GM23338 (cell line): Measurements from ENCODE around the gene APOD. TPM values are rescaled to one million over a fixed set of nuclear protein-coding genes. Genes with fewer than 3 reads are reported as not detected.

Experiments used
- ATAC-seq: fragments of 200-7000 bp; cut with Tn5 transposase; 3 replicates; pipeline ENCODE4 v1.9.1; 2020
- DNase-seq: peaks from one replicate; pipeline ENCODE4 v3.0.0-alpha.2; 2015; ENCODE audit warnings: low spot score
- H2AFZ ChIP-seq: fragments of 200-600 bp; sonication (generic); 2 replicates; pipeline ENCODE4 v1.8.0; 2016; ENCODE audit warnings: antibody characterized with exemption, mild to moderate bottlenecking, moderate library complexity
- H3F3A ChIP-seq: fragments of 200-600 bp; sonication (generic); replicated peaks from 2 replicates; pipeline ENCODE4 v1.8.0; 2017; ENCODE audit warnings: antibody characterized with exemption, mixed run types, low read depth
- H3K27ac ChIP-seq: fragments of 200-600 bp; sonication (generic); 2 replicates; pipeline ENCODE4 v1.6.1; 2016; ENCODE audit warnings: low read depth
- H3K27me3 ChIP-seq: fragments of 200-600 bp; sonication (generic); 2 replicates; pipeline ENCODE4 v1.8.0; 2016; ENCODE audit warnings: mild to moderate bottlenecking, mixed run types, moderate library complexity; ENCODE audit not compliant: insufficient read depth
- H3K36me3 ChIP-seq: fragments of 200-600 bp; sonication (generic); 2 replicates; pipeline ENCODE4 v1.8.0; 2016; ENCODE audit warnings: mild to moderate bottlenecking; ENCODE audit not compliant: insufficient read depth
- H3K4me1 ChIP-seq: fragments of 200-600 bp; sonication (generic); 2 replicates; pipeline ENCODE4 v1.8.0; 2016; ENCODE audit warnings: mild to moderate bottlenecking, moderate library complexity; ENCODE audit not compliant: insufficient read depth
- H3K4me2 ChIP-seq: fragments of 200-600 bp; sonication (generic); 2 replicates; pipeline ENCODE4 v1.7.1; 2017; ENCODE audit warnings: mixed run types
- H3K4me3 ChIP-seq: fragments of 200-600 bp; sonication (generic); 2 replicates; pipeline ENCODE4 v1.6.1; 2016; ENCODE audit warnings: mixed run types
- H3K79me2 ChIP-seq: fragments of 200-600 bp; sonication (generic); replicated peaks from 2 replicates; pipeline ENCODE4 v1.8.0; 2017; ENCODE audit warnings: mild to moderate bottlenecking; ENCODE audit not compliant: insufficient read depth
- H3K9me2 ChIP-seq: fragments of 200-600 bp; sonication (generic); 2 replicates; pipeline ENCODE4 v1.8.0; 2017; ENCODE audit not compliant: insufficient read depth
- H4K20me1 ChIP-seq: fragments of 200-600 bp; sonication (generic); replicated peaks from 2 replicates; pipeline ENCODE4 v1.8.0; 2017; ENCODE audit warnings: mild to moderate bottlenecking; ENCODE audit not compliant: insufficient read depth
- H3K27ac Mint-ChIP-seq: 2 replicates; pipeline ENCODE4 v1.8.0; 2020; ENCODE audit warnings: inconsistent platforms, mild to moderate bottlenecking, moderate library complexity, mixed read lengths
- H3K27me3 Mint-ChIP-seq: 3 replicates; pipeline ENCODE4 v1.8.0; 2022; ENCODE audit warnings: low read depth, mild to moderate bottlenecking, moderate library complexity, mixed read lengths, inconsistent platforms; ENCODE audit not compliant: insufficient read depth, poor library complexity
- H3K36me3 Mint-ChIP-seq: 3 replicates; pipeline ENCODE4 v1.8.0; 2021; ENCODE audit warnings: low read depth, mild to moderate bottlenecking, inconsistent platforms, moderate library complexity, mixed read lengths
- H3K4me1 Mint-ChIP-seq: 3 replicates; pipeline ENCODE4 v1.8.0; 2020; ENCODE audit warnings: mild to moderate bottlenecking, inconsistent platforms, mixed read lengths
- H3K4me3 Mint-ChIP-seq: 3 replicates; pipeline ENCODE4 v1.8.0; 2021; ENCODE audit warnings: moderate library complexity, mild to moderate bottlenecking, inconsistent platforms, mixed read lengths
- H3K9me3 Mint-ChIP-seq: 3 replicates; pipeline ENCODE4 v1.8.0; 2020; ENCODE audit warnings: moderate library complexity, mild to moderate bottlenecking, inconsistent platforms, mixed read lengths
- CREB1 ChIP-seq: fragments of 250-450 bp; sonication (Bioruptor Pico); IDR thresholded peaks from 2 replicates; pipeline ENCODE4 v1.5.0; 2020; ENCODE audit warnings: low read depth, mild to moderate bottlenecking, moderate library complexity
- CTCF ChIP-seq, 2 experiments: fragments of 200-600 bp in 1 of 2; sonication (generic) in 1 of 2; conservative IDR thresholded peaks; 2 replicates each; pipeline versions ENCODE4 v1.5.1 to v1.6.1; 2016 to 2017; ENCODE audit warnings: antibody characterized with exemption in 2 of 2, low read depth in 2 of 2, mild to moderate bottlenecking in 2 of 2, moderate library complexity in 1 of 2
- ETS1 ChIP-seq: IDR thresholded peaks from 2 replicates; pipeline ENCODE4 v1.6.1; 2016; ENCODE audit warnings: antibody characterized with exemption
- JUNB ChIP-seq: IDR thresholded peaks from one replicate; pipeline ENCODE4 v1.6.1; 2016; ENCODE audit warnings: antibody characterized with exemption; ENCODE audit not compliant: unreplicated experiment
- NANOG ChIP-seq: IDR thresholded peaks from 2 replicates; pipeline ENCODE4 v1.6.1; 2016; ENCODE audit warnings: antibody characterized with exemption, borderline replicate concordance
- POLR2AphosphoS5 ChIP-seq: IDR thresholded peaks from 2 replicates; pipeline ENCODE4 v1.6.1; 2016; ENCODE audit warnings: antibody characterized with exemption, low read depth
- REST ChIP-seq: IDR thresholded peaks from one replicate; pipeline ENCODE4 v1.6.1; 2018; ENCODE audit warnings: antibody characterized with exemption; ENCODE audit not compliant: unreplicated experiment
- STAT1 ChIP-seq: IDR thresholded peaks from one replicate; pipeline ENCODE4 v1.6.1; 2016; ENCODE audit warnings: antibody characterized with exemption; ENCODE audit not compliant: unreplicated experiment
- ZNF462 ChIP-seq: fragments of 250-450 bp; sonication (Bioruptor Pico); IDR thresholded peaks from 2 replicates; pipeline ENCODE4 v1.5.0; 2020; ENCODE audit warnings: mild to moderate bottlenecking, moderate library complexity
- polyA plus RNA-seq: library from polyadenylated mRNA; unstranded; fragments of >200 nt; fragmentation: Nextera tagmentation; extraction: Ambion mirVana; gene quantifications from 2 replicates; pipeline ENCODE4 v1.2.1, GENCODE V29; 2016
- total RNA-seq: library from RNA; depleted of rRNA; stranded (reverse); fragments of >200 nt; shearing (Covaris generic); gene quantifications from 2 replicates; pipeline ENCODE4 v1.2.3, GENCODE V29; 2014

The APOD gene
- total and polyA plus RNA-seq, 2 experiments from 2014 or later: not detected

- TF ChIP-seq REST (no peak), STAT1 (no peak), CREB1 (no peak), CTCF (conservative IDR thresholded peaks at IDR 0.05; ENCODE audit: low read depth in 2 of 2) (no peak), NANOG (no peak), ETS1 (no peak), JUNB (no peak), POLR2AphosphoS5 (no peak)
These were observed 50.9 kb downstream of the APOD start (continued) for GRCh38 chr3:195532834-195533233.

- Histone ChIP-seq H3K27me3 (no peaks in the 10 kb centered on the region), H3K79me2 (peaks cover 68% of the 10 kb centered on the region)
- TF ChIP-seq JUNB (no peak), ZNF462 (no peak), REST (no peak)
These were observed 51.4 kb downstream of the APOD start for GRCh38 chr3:195532345-195532744.

More at GRCh38 chr3:195532345-195532744, 51.4 kb downstream of the APOD start:
- no peak overlapping the region for H3K27ac Mint-ChIP-seq
- H3K4me2 ChIP-seq: no peak overlapping the region
- no peak overlapping the region for H3K4me3 ChIP-seq
- no peaks in the 10 kb centered on the region for H3K9me2 ChIP-seq
- H4K20me1 ChIP-seq: peaks cover 18% of the 10 kb centered on the region
- no peaks in the 10 kb centered on the region for H3F3A ChIP-seq
- no peaks in the 10 kb centered on the region for H3K4me1 ChIP-seq
- peaks cover 3% of the 10 kb centered on the region; the same call in 1 of the 3 replicates for H3K36me3 Mint-ChIP-seq
- no peak overlapping the region for H3K4me3 Mint-ChIP-seq
- H3K27me3 Mint-ChIP-seq: no peaks in the 10 kb centered on the region
- H3K27ac ChIP-seq: no peak overlapping the region
- ATAC-seq (no peak), DNase-seq (no peak)
- no peaks in the 10 kb centered on the region for H3K4me1 Mint-ChIP-seq
- H3K36me3 ChIP-seq: no peaks in the 10 kb centered on the region
- no peaks in the 10 kb centered on the region for H3K9me3 Mint-ChIP-seq
- H2AFZ ChIP-seq: no peak overlapping the region
